GM12891 (cell line): ENCODE results near the gene DNASE2B. TPM values are rescaled to one million over a fixed set of nuclear protein-coding genes. Genes with fewer than 3 reads are reported as not detected.

Experiments
- DNase-seq: peaks from one replicate; pipeline ENCODE4 v3.0.0; 2011; ENCODE audit warnings: low spot score; ENCODE audit not compliant: insufficient read length
- FAIRE-seq: peaks from 2 replicates; lab custom pipeline; 2011; peaks lifted over from hg19 to GRCh38; lab: Jason Lieb, UNC
- PAX5 ChIP-seq: IDR thresholded peaks from 2 replicates; pipeline ENCODE4 v1.6.1; 2011; ENCODE audit warnings: low read length, moderate library complexity, mild to moderate bottlenecking; ENCODE audit not compliant: insufficient read depth, severe bottlenecking
- POLR2A ChIP-seq: IDR thresholded peaks from 2 replicates; pipeline ENCODE4 v1.6.1; 2011; ENCODE audit warnings: low read depth, low read length, control low read depth
- POLR2AphosphoS5 ChIP-seq: IDR thresholded peaks from 2 replicates; pipeline ENCODE4 v1.6.1; 2011; ENCODE audit warnings: low read depth, low read length, control low read depth
- POU2F2 ChIP-seq: IDR thresholded peaks from 2 replicates; pipeline ENCODE4 v1.6.1; 2011; ENCODE audit warnings: low read depth, mild to moderate bottlenecking, control low read depth, low read length, moderate library complexity
- SPI1 ChIP-seq: IDR thresholded peaks from 2 replicates; pipeline ENCODE4 v1.6.1; 2011; ENCODE audit warnings: low read depth, low read length, control low read depth
- TAF1 ChIP-seq: IDR thresholded peaks from 2 replicates; pipeline ENCODE4 v1.6.1; 2011; ENCODE audit warnings: low read depth, low read length, control low read depth
- polyA plus RNA-seq: library from polyadenylated mRNA; unstranded; fragments of >200 nt; gene quantifications from one replicate; pipeline ENCODE4 v1.2.1, GENCODE V29; 2012; ENCODE audit warnings: low read depth, missing spikeins, inconsistent platforms; ENCODE audit not compliant: missing spikeins

Gene DNASE2B, protein sequence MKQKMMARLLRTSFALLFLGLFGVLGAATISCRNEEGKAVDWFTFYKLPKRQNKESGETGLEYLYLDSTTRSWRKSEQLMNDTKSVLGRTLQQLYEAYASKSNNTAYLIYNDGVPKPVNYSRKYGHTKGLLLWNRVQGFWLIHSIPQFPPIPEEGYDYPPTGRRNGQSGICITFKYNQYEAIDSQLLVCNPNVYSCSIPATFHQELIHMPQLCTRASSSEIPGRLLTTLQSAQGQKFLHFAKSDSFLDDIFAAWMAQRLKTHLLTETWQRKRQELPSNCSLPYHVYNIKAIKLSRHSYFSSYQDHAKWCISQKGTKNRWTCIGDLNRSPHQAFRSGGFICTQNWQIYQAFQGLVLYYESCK
- not detected for polyA plus RNA-seq

DNA sequence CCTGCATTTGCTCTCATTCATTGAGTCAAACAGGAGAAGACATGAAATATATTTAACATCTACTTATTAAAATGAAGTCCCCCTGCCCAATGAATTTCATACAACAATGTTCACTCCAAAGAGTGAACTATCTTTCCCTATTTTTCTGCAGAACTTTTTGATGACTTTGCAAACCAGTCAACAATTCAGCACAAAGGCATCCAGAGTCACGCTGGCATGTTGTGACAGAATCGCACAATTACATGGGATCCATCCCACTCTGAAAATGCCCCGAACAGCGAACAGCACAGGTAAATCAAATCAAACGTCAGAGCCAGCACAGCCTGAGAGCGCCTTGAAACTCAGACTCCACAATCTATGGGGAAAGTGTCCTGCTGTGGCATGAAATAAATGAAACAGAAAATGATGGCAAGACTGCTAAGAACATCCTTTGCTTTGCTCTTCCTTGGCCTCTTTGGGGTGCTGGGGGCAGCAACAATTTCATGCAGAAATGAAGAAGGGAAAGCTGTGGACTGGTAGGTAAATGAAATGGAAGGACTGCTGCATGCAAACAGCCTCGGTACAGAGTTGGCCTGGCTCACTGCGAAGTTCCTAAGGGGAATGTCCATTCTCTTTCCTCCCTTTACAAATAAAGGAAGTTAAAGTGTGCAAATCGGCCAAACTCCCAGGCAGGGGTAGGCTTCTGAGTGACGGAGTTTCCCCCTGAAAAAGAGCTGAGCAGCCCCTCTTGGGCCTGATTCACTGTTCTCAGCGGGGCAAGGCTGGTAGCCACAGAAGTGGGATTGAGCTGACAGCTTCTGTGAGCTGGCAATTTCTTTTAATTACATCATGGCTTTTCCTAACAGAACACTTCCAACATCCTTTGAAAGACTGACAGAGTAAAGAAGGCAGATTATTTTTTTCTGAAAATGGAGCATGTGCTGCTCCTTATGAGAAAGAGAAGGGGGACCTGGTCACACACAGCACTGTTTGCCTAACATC, at the start of gene DNASE2B:
DNASE2B (plus strand) TSS at position 310 of the 981 bp plus-strand sequence; CDS start at position 391, 81 bp downstream.
- TF ChIP-seq TAF1: no peak
- TF ChIP-seq POLR2AphosphoS5: no peak
- no peak for TF ChIP-seq POLR2A
- no peak for TF ChIP-seq PAX5
- no peak for TF ChIP-seq POU2F2
- no peak for TF ChIP-seq SPI1
- no peak for FAIRE-seq
- no peak for DNase-seq

- no peak for TF ChIP-seq SPI1
- no peak for TF ChIP-seq PAX5
- TF ChIP-seq POLR2A: no peak
- TF ChIP-seq TAF1: no peak
- no peak for TF ChIP-seq POU2F2
- no peak for TF ChIP-seq POLR2AphosphoS5
- no peak for FAIRE-seq
Observed at GRCh38 chr1:84348759-84349158, 49.5 kb upstream of the DNASE2B start.

DNA sequence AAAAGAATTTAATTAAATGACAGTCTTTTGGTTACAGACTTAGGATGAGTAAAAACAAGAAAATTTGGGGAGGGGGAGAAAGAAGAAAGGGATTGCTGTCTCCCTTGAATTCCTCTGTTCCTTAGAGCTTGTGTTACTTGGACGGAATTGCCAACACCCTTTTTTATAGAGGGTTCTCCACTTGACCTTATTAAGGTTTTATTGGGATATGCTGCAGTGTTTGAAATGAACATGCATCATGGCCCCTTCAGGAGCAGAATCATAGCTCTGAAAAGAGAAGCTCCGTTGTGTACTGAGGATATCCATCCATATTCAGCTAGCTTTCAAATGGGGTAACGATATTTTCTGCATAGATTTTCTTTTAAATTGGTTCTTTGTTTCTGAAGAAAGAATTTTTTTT, 48.2 kb upstream of the DNASE2B start:
- no peak for DNase-seq
- FAIRE-seq: no peak
- TF ChIP-seq SPI1 (no peak), POLR2AphosphoS5 (no peak), TAF1 (no peak), POLR2A (no peak), PAX5 (no peak), POU2F2 (no peak)

More at GRCh38 chr1:84348759-84349158, 49.5 kb upstream of the DNASE2B start:
- DNase-seq: no peak

DNA sequence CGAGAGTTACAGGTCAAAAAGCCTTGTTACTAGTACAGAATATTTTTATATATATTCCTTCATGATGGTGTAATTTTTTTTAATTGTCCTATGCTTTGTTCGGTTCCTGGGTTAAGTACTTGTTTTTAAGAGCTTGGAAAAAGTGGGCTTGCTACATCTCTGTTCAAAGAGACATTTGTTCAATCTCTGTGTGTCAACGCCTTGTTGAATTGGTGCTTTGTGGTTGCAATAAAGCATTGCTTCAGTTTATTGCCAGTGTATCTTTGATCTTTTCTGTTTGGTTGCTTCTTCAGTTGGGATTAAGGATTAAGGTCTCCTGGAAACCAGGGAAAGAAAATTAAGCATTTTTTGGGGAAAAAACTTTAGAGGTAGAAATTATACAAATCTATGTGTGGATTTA, 47.7 kb upstream of the DNASE2B start:
- TF ChIP-seq TAF1 (no peak), POLR2A (no peak), SPI1 (no peak), POLR2AphosphoS5 (no peak), PAX5 (no peak), POU2F2 (no peak)
- DNase-seq (no peak), FAIRE-seq (no peak)

GRCh38 chr1:84352298-84353106, 45.8 kb upstream of the DNASE2B start:
- TF ChIP-seq POLR2AphosphoS5 (no peak), SPI1 (no peak), PAX5 (no peak)

GRCh38 chr1:84353695-84354094, 44.6 kb upstream of the DNASE2B start:
- FAIRE-seq (no peak), DNase-seq (no peak)
- no peak for TF ChIP-seq PAX5

More at GRCh38 chr1:84352298-84353106, 45.8 kb upstream of the DNASE2B start:
- no peak for FAIRE-seq
- no peak for DNase-seq

DNA sequence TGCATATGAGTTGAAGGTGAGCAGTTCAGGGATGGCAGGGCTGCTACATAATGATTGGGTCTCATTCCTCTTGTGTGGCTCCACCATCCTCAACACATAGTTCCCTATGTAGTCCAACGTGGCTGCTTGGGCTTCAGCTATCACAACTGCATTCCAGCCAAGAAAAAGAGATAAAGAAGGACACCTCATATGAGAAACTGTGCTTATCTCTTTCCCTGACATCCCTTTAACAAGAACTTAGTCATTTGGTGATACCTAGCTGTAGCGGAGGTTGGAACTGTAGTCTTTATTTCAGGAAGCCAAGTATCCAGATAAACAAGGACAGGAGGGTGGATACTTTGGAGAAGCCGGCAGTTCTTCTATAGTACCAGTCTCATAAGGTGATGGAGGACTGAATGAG, 42.7 kb upstream of the DNASE2B start:
- no peak for FAIRE-seq
- TF ChIP-seq TAF1 (no peak), PAX5 (no peak), POLR2AphosphoS5 (no peak), POU2F2 (no peak), POLR2A (no peak), SPI1 (no peak)
- no peak for DNase-seq

- TF ChIP-seq PAX5: no peak
- TF ChIP-seq POLR2A: no peak
- no peak for TF ChIP-seq TAF1
- TF ChIP-seq SPI1: no peak
- no peak for TF ChIP-seq POLR2AphosphoS5
- no peak for TF ChIP-seq POU2F2
- FAIRE-seq: no peak
- no peak for DNase-seq
Observed at GRCh38 chr1:84356881-84357280, 41.4 kb upstream of the DNASE2B start.

DNA sequence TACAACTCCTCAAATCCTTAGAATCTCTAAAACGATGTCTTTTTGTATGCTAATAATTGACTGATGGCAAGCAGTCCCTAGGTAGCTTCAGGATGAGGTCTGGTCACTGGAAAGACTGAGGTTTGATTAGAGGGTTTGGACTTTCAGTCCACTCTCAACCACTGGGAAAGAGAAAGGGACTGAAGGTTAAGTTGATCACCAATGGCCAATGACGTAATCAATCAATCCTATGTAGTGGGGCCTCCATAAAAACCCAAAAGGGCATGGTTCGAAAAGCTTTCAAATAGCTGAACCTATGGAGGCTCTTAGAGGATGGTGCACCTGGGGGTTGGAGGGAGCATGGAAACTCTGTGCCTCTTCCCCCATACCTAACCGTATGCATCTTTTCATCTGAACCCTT, 39.6 kb upstream of the DNASE2B start:
- FAIRE-seq (no peak), DNase-seq (no peak)
- no peak for TF ChIP-seq POLR2AphosphoS5
- no peak for TF ChIP-seq SPI1
- no peak for TF ChIP-seq POLR2A
- no peak for TF ChIP-seq POU2F2
- TF ChIP-seq TAF1: no peak
- TF ChIP-seq PAX5: no peak
